HG02763 (cell line): Measurements from ENCODE around the gene ASPHD2.

ENCODE experiments used
- ATAC-seq: cut with Tn5 transposase; IDR thresholded peaks from one replicate; pipeline ENCODE4 v1.9.1; 2021; ENCODE audit warnings: mild to moderate bottlenecking, moderate library complexity; ENCODE audit not compliant: unreplicated experiment

Gene ASPHD2

GRCh38 chr22:26471522-26471921 lies 42.5 kb downstream of the ASPHD2 start:
- no peak for ATAC-seq

DNA sequence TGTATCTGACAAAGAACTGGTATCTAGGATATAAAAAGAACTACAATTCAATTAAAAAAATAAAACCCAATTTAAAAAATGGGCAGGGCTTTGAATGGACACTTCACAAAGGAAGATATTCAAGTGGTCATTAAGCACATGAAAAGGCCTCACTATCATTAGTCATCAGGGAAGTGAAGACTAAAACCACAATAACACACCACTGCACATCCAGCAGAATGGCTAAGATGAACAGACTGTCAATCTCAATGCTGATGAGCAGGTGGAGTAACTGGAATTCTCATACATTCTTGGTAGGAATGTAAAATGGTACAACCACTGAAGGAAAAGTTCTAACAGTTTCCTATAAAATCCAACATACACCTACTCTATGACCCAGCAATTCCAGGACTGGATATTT lies 45.6 kb downstream of the ASPHD2 start:
- ATAC-seq, result no peak

DNA sequence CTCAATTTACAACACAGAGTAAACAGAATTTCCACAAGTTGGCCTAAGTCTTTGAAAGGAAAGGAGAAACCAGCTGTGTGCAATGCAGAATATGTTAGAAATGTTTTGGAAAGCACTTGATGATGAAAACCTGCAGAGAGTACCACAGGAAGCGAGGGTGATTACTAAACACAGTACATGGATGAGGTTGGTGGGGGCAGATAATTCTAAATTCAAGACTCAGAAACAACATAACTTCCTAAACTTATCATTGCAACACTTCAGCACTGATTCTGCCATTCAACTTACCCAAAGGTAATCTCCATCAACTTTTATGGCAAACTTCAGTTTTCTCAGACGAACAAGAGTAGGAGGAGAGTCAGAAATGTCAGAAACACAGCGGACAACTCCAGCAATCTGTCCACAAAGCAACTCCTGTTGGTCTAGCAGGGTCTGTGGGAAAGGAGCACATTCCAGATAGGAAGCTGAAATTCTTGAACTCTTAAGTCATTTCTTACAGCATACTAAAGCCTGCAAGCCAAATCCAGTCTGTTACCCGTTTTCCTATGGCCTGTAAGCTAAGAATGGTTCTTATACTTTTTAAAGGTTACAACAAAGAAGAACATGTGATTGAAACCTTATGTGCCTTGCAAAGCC lies 47.8 kb downstream of the ASPHD2 start:
- no peak for ATAC-seq

GRCh38 chr22:26477341-26477731 lies 48.3 kb downstream of the ASPHD2 start:
- ATAC-seq, result no peak

DNA sequence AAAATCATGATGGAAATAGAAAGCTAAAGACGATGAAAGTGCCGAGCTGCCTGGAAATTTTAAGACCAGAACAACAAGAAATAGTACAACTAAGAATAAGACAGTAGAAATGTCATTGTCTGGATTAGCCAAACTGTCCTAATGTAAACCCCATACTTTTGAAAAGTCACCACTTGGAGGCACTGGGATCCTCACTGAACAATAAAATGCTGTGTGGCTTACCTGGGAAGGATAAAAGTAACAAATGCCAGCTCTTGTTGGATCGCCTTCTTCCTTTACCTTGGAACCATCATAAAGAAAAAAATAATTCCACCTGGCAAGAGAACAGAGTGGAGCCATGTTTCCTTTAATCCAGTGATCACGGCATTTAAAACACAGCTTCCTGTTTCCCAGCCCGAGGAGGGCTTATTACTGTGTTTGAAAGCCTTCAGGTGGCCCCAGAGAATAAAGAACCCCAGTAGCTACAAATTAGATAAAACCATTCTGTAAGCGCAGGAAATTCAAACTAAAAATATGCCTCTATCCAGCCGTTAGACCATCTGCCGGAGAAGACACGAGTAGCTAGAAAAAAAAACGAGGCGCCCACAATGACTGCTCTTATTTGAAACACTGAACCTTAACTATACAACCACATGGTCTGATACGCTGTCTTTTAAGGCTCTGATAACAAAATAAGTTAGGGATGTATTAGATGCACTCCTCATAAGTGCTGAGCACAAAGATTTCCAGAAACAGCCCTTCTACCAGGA lies 50.2 kb downstream of the ASPHD2 start:
- ATAC-seq, result no peak

- no peak for ATAC-seq
Measured at GRCh38 chr22:26479792-26480610, 50.9 kb downstream of the ASPHD2 start.

DNA sequence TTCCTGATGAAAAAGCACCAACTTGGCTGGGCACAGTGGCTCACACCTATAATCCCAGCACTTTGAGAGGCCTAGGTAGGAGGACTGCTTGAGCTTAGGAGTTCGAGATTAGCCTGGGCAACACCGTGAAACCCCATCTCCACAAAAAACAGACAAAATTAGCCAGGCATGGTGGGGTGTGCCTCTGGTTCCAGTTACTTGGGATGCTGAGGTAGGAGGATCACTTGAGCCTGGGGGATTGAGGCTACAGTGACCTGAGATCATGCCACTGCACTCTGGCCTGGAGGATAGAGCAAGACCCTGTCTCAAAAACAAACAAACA lies 51.5 kb downstream of the ASPHD2 start:
- ATAC-seq, result no peak

- ATAC-seq, result no peak
Measured at GRCh38 chr22:26481112-26481693, 52.1 kb downstream of the ASPHD2 start.

GRCh38 chr22:26481694-26482093 lies 52.6 kb downstream of the ASPHD2 start:
- ATAC-seq, result no peak

GRCh38 chr22:26482161-26482560 lies 53.1 kb downstream of the ASPHD2 start:
- ATAC-seq, result no peak

DNA sequence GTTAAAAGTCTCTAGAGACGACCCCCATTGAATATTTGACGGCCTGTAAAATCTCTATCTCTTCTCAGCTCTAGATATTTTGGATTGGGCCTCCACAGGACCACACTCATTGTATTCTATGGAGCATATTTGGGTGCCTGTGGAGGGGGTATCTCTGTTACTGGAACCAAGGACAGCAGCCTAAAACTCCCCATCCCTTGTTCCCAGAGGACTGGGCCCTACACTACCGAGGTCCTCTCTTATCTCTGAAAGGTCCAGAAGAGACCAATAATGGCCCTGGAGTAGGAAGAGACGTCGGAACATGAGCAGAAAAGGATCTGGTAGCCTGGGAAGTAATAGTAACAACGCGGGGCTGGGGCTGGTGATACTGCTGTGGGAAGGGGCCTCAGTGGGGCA lies 54.0 kb downstream of the ASPHD2 start:
- ATAC-seq, result no peak

- ATAC-seq, result peak; percentile 79
Measured at GRCh38 chr22:26483439-26484359, 54.6 kb downstream of the ASPHD2 start, which contains the start of the genes HPS4 and SRRD. Gene HPS4, minus strand, starts transcription at chr22:26483783. Its CDS starts 2,021 bp downstream, at chr22:26481762. Gene SRRD, plus strand, starts transcription at chr22:26483877. Its CDS starts 14 bp downstream, at chr22:26483891.

DNA sequence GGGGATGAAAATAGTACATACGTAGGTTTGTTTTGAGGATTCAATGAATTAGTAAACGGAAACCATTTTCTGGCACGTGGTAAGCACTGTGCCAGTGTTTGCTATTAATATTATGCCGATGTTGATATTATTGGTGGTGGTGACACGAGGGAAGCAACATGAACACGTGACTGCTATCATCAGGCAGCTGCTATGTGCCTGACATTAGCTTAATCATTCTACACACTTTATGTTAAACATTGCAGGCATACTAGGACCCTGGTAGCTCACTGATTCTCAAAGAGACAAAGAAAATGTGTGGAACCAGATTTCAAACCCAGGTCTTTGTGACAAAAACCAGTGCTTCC lies 55.3 kb downstream of the ASPHD2 start:
- ATAC-seq, result no peak

- no peak for ATAC-seq
Measured at GRCh38 chr22:26485013-26485412, 56.0 kb downstream of the ASPHD2 start.

DNA sequence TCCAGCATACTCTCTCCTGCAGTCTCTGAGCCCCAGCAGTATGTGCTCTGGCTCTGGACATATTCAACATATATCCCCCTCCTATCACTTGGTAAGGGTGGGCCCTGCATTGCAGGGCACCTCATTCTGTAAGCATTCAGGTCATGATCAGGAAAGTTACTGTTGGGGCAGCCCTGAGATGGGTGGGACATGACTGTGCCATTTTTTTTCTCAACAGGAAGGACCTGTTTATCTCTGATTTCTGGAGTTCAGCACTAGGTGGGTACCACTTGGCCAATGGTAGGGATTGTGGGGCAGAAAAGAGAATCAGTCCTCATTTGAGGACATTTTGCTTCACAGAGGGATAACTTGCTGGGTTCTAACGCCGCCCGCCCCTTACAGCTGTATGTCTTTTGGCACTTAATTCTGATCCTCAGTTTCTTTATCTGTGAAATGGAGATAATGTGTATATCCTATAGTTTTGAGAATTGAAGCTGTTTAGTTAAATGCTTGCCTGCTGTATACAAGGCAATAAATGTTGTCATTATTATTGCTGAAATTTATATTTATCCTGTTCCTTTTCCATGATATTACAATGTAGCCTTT lies 56.8 kb downstream of the ASPHD2 start:
- no peak for ATAC-seq

DNA sequence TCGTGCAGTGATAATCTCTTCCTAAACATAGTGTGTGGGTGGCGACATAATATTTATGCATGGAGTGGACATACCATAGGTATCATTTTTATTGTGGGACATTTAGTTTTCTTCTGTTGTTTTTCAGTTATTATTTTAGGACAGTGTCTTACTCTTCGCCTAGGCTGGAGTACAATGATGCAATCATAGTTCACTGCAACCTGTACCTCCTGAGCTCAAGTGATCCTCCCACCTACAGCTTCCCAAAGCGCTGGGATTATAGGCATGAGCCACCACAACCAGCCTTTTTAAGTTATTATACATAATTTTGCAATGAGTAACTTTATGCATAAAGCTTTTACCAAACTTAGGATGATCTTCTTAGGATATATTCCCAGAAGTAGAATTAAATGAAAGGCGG lies 57.3 kb downstream of the ASPHD2 start:
- no peak for ATAC-seq

DNA sequence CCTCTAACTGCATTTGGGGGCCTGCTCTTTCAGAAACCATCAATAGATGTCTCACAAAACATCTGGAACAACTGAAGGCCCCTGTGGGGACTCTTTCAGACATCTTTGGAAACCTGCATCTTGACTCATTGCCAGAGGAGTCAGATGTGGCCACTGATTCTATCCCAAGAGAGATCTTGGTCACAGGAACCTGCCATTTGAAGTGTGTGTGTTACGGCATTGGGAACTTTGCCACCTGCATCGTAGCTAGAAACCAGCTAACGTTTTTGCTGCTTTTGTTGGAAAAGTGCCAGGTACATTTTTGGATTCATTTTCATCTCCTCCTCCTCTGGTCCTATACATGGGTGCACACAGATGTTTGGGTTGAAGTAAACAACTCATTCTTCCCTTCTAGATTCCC lies 58.9 kb downstream of the ASPHD2 start:
- ATAC-seq, result no peak

- no peak for ATAC-seq
Measured at GRCh38 chr22:26489447-26490036, 60.5 kb downstream of the ASPHD2 start.

- no peak for ATAC-seq
Measured at GRCh38 chr22:26492220-26492619, 63.2 kb downstream of the ASPHD2 start.

DNA sequence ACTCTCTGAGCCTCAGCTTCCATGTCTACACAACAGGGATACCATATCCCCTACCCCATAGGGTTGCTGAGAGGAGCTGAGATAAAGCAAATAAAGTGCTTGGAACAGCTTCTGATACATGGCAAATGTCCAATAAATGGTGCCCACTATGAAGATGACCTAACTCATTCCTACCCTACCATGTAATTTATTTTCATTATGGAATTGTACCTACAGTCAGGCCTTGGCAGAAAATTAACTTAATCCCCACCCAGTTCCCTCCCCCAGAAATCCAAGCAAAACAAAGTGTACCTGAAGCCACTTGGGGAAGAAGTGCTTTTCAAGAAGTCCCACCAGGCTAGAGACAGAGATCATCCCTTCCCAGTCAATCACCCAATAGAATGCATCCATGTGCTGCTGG lies 65.4 kb downstream of the ASPHD2 start:
- ATAC-seq, result no peak
